ENCODE data around the gene AAMP. TPM values are rescaled to one million over a fixed set of nuclear protein-coding genes. Genes with fewer than 3 reads are reported as not detected.
A peak's percentile ranks its signal among the peaks of the same experiment; 100 is the strongest.

AAMP gene
- 249 and 337 TPM in 2 replicates for polyA plus RNA-seq
- 89.3 and 106 TPM in 2 replicates for polyA minus RNA-seq

GRCh38 chr2:218269900-218270720 lies at the start of gene AAMP, which contains the start of gene PNKD:
TSS of gene AAMP (minus strand) at chr2:218270137. CDS start at chr2:218270086, 51 bp downstream.
TSS of gene PNKD (plus strand) at chr2:218270519. CDS start at chr2:218270536, 17 bp downstream.
- no peak for TF ChIP-seq TAF1 (IDR thresholded peaks at IDR 0.05; ENCODE audit: low read depth)
- TF ChIP-seq MXI1 (conservative IDR thresholded peaks at IDR 0.05; ENCODE audit: poor library complexity, severe bottlenecking) = peak; percentile 81
- no peak for TF ChIP-seq SMC3 (conservative IDR thresholded peaks at IDR 0.05; ENCODE audit: poor library complexity)
- peak; percentile 28 for TF ChIP-seq EP300 (conservative IDR thresholded peaks at IDR 0.05; ENCODE audit: poor library complexity, severe bottlenecking)
- no peak for TF ChIP-seq RAD21 (conservative IDR thresholded peaks at IDR 0.05)
- TF ChIP-seq CTCF (IDR thresholded peaks at IDR 0.05; ENCODE audit: poor library complexity, severe bottlenecking) = peak; percentile 52
- peak; percentile 79 for TF ChIP-seq POLR2AphosphoS5 (IDR thresholded peaks at IDR 0.05)
- no peak for TF ChIP-seq REST (IDR thresholded peaks at IDR 0.05; ENCODE audit: borderline replicate concordance)
- TF ChIP-seq EZH2 (IDR thresholded peaks at IDR 0.05; ENCODE audit: borderline replicate concordance, insufficient read depth, low read length, poor library complexity, severe bottlenecking) = no peak
- Histone ChIP-seq H3K27ac (ENCODE audit: low read length) (peak within 1 kb of the TSS; percentile 50), H3K9ac (ENCODE audit: low read length) (peak within 1 kb of the TSS; percentile 79), H3K4me3 (ENCODE audit: low read length) (peak within 1 kb of the TSS; percentile 78), H3K9me3 (ENCODE audit: low read length) (no peaks in the 10 kb centered on the region), H3K27me3 (ENCODE audit: insufficient read depth, low read depth, low read length) (no peaks in the 10 kb centered on the region), H3K9me2 (ENCODE audit: insufficient read depth, low read length) (no peaks in the 10 kb centered on the region), H4K20me1 (ENCODE audit: insufficient read depth) (no peaks in the 10 kb centered on the region), H2AFZ (ENCODE audit: low read depth, low read length) (peak within 1 kb of the TSS; percentile 59), H3F3A (ENCODE audit: insufficient read depth, low read length, poor library complexity, severe bottlenecking) (no peaks in the 10 kb centered on the region), H3K79me2 (replicated peaks; ENCODE audit: insufficient read depth, low read length) (peaks cover 9% of the 10 kb centered on the region), H3K36me3 (ENCODE audit: insufficient read depth, low read length) (no peaks in the 10 kb centered on the region), H3K4me2 (ENCODE audit: low read length) (peak within 1 kb of the TSS; percentile 89)

GRCh38 chr2:218318241-218318640 lies 48.3 kb upstream of the AAMP start:
- H2AFZ ChIP-seq (ENCODE audit: low read depth, low read length) = no peak overlapping the region
- no peaks in the 10 kb centered on the region for H3K79me2 ChIP-seq (replicated peaks; ENCODE audit: insufficient read depth, low read length)
- no peaks in the 10 kb centered on the region for H3K36me3 ChIP-seq (ENCODE audit: insufficient read depth, low read length)
- no peak overlapping the region for H3K4me3 ChIP-seq (ENCODE audit: low read length)
- H3K27me3 ChIP-seq (ENCODE audit: insufficient read depth, low read depth, low read length) = no peaks in the 10 kb centered on the region
- no peaks in the 10 kb centered on the region for H3K9me3 ChIP-seq (ENCODE audit: low read length)
- H3K9me2 ChIP-seq (ENCODE audit: insufficient read depth, low read length) = no peaks in the 10 kb centered on the region
- no peaks in the 10 kb centered on the region for H3F3A ChIP-seq (ENCODE audit: insufficient read depth, low read length, poor library complexity, severe bottlenecking)
- no peaks in the 10 kb centered on the region for H4K20me1 ChIP-seq (ENCODE audit: insufficient read depth)
- no peak overlapping the region for H3K4me2 ChIP-seq (ENCODE audit: low read length)
- TF ChIP-seq CTCF (IDR thresholded peaks at IDR 0.05; ENCODE audit: poor library complexity, severe bottlenecking) (no peak), EP300 (conservative IDR thresholded peaks at IDR 0.05; ENCODE audit: poor library complexity, severe bottlenecking) (no peak), TAF1 (IDR thresholded peaks at IDR 0.05; ENCODE audit: low read depth) (no peak), SMC3 (conservative IDR thresholded peaks at IDR 0.05; ENCODE audit: poor library complexity) (no peak)
- H3K9ac ChIP-seq (ENCODE audit: low read length) = no peak overlapping the region
- H3K27ac ChIP-seq (ENCODE audit: low read length) = no peak overlapping the region
